Esophagus muscularis mucosa (tissue), 3 donors: ENCODE data around the gene ACR.

Experiments used
- POLR2A ChIP-seq: fragments of 450-650 bp; IDR thresholded peaks from one replicate; pipeline ENCODE4 v1.6.1; 2017; ENCODE audit warnings: antibody characterized with exemption, moderate library complexity, mild to moderate bottlenecking, low read depth
- POLR2AphosphoS5 ChIP-seq, 2 donors: sonication (generic); formaldehyde crosslinking; IDR thresholded peaks; one replicate each; pipeline ENCODE4 v1.6.1; 2017; ENCODE audit warnings: antibody characterized with exemption in 2 of 2
- TF ChIP-seq, protein P1 (sequence below), 3 experiments: fragments of 200-600 bp in 2 of 3; fragments of 450-650 bp in 1 of 3; sonication (generic) in 2 of 3; IDR thresholded peaks; one replicate each; pipeline ENCODE4 v1.5.1; 2017 to 2019; ENCODE audit warnings: antibody characterized with exemption in 3 of 3, mild to moderate bottlenecking in 2 of 3, moderate library complexity in 1 of 3

DNA sequence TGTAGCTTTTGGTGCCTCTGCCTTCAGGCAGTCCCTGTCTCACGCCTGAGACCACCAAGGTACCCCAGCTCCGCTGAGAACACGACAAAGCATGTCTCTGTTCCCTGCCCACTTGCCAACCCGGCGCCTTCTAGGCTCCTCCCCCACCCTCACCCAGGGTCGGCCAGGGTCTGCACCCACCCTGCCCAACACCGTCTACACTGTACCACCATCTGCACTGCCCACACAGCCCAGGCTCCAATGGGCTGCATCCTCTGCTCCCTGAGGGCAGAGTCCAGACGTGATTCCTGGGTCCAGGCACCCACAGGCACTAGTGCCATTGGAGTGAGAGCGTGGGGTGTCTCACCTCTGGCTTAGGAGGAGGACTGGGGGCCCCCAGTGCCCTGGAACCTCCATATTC lies 22.8 kb upstream of the ACR start:
- no peak for TF ChIP-seq POLR2A
- TF ChIP-seq, protein P1, sequence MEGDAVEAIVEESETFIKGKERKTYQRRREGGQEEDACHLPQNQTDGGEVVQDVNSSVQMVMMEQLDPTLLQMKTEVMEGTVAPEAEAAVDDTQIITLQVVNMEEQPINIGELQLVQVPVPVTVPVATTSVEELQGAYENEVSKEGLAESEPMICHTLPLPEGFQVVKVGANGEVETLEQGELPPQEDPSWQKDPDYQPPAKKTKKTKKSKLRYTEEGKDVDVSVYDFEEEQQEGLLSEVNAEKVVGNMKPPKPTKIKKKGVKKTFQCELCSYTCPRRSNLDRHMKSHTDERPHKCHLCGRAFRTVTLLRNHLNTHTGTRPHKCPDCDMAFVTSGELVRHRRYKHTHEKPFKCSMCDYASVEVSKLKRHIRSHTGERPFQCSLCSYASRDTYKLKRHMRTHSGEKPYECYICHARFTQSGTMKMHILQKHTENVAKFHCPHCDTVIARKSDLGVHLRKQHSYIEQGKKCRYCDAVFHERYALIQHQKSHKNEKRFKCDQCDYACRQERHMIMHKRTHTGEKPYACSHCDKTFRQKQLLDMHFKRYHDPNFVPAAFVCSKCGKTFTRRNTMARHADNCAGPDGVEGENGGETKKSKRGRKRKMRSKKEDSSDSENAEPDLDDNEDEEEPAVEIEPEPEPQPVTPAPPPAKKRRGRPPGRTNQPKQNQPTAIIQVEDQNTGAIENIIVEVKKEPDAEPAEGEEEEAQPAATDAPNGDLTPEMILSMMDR (IDR thresholded peaks at IDR 0.05): no peak
- no peak for TF ChIP-seq POLR2AphosphoS5 (IDR thresholded peaks at IDR 0.05)
